K562 (cell line): ENCODE results near the gene ALKBH4. TPM values are rescaled to one million over a fixed set of nuclear protein-coding genes. Genes with fewer than 3 reads are reported as not detected.
A peak's percentile ranks its signal among the peaks of the same experiment; 100 is the strongest.
"Not testable (repeated sequence)": the region's sequence is repeated elsewhere in the genome, so short reads cannot be mapped to it uniquely, and the experiment has no call there.

Experiments
- ATAC-seq: fragments of 200-7000 bp; cut with Tn5 transposase; 3 replicates; pipeline ENCODE4 v1.9.1; 2020; ENCODE audit warnings: moderate library complexity
- BruUV-seq: library from RNA; stranded (reverse); fragments of 400-500 nt; replicated peaks from 2 replicates; lab custom pipeline; 2021; lab: Mats Ljungman, UMichigan
- CTCF ChIA-PET: fragments of 300-600 bp; formaldehyde crosslinking; extraction: SDS; loops from one replicate; lab custom pipeline; 2021; ENCODE audit warnings: low intra/inter-chr PET ratio; lab: Yijun Ruan, JAX
- POLR2A ChIA-PET: fragments of 300-600, 350-650 bp; sonication (Branson Sonifier 250); formaldehyde crosslinking; extraction: SDS; loops from one replicate; lab custom pipeline; 2021; ENCODE audit warnings: antibody characterized with exemption, inconsistent platforms; lab: Yijun Ruan, JAX
- DNase-seq, 4 experiments: peaks; one replicate each; pipeline versions ENCODE4 v3.0.0 to v3.0.0-alpha.2; 2011 to 2018; ENCODE audit warnings: low spot score in 3 of 4, mixed read lengths in 3 of 4; ENCODE audit errors: extremely low read depth in 1 of 4
- FAIRE-seq: peaks from 2 replicates; lab custom pipeline; 2011; peaks lifted over from hg19 to GRCh38; lab: Jason Lieb, UNC
- H2AFZ ChIP-seq: 2 replicates; pipeline ENCODE4 v1.6.0; 2011; ENCODE audit warnings: low read depth, low read length, control low read depth, inconsistent platforms
- H3K27ac ChIP-seq: fragments of 200-600 bp; 3 replicates; pipeline ENCODE4 v1.8.0; 2011; ENCODE audit warnings: low read depth, mild to moderate bottlenecking, control low read depth, inconsistent platforms, low read length, moderate library complexity, mixed read lengths; ENCODE audit errors: extremely low read depth
- H3K27me3 ChIP-seq, 2 experiments: fragments of 300-600 bp in 1 of 2; 2 replicates in 1 of 2; 3 replicates in 1 of 2; pipeline versions ENCODE4 v1.6.0 to v1.8.0; 2011; ENCODE audit warnings: inconsistent platforms in 2 of 2, low read length in 2 of 2, mild to moderate bottlenecking in 1 of 2, mixed read lengths in 1 of 2, moderate library complexity in 1 of 2; ENCODE audit not compliant: control insufficient read depth in 2 of 2, insufficient read depth in 2 of 2
- H3K36me3 ChIP-seq: fragments of 300-600 bp; 3 replicates; pipeline ENCODE4 v1.8.0; 2011; ENCODE audit warnings: mild to moderate bottlenecking, low read length, inconsistent platforms; ENCODE audit not compliant: control insufficient read depth, insufficient read depth
- H3K4me1 ChIP-seq, 2 experiments: fragments of 200-600 bp in 1 of 2; replicated peaks in 1 of 2; 2 replicates in 1 of 2; 3 replicates in 1 of 2; pipeline versions ENCODE4 v1.5.1 to v1.8.0; 2011; ENCODE audit warnings: inconsistent platforms in 2 of 2, low read length in 2 of 2, mild to moderate bottlenecking in 1 of 2, mixed read lengths in 1 of 2, moderate library complexity in 1 of 2; ENCODE audit not compliant: control insufficient read depth in 2 of 2, insufficient read depth in 2 of 2
- H3K4me2 ChIP-seq: 2 replicates; pipeline ENCODE4 v1.6.1; 2011; ENCODE audit warnings: low read length, control low read depth, inconsistent platforms, mixed read lengths; ENCODE audit not compliant: insufficient read depth
- H3K4me3 ChIP-seq: fragments of 200-600 bp; sonication (generic), shearing (Covaris generic); 2 replicates; pipeline ENCODE4 v1.5.1; 2016; ENCODE audit warnings: control low read depth, inconsistent platforms
- H3K79me2 ChIP-seq: fragments of 200-600 bp; 3 replicates; pipeline ENCODE4 v1.8.0; 2011; ENCODE audit warnings: low read length, inconsistent platforms; ENCODE audit not compliant: control insufficient read depth, insufficient read depth
- H3K9ac ChIP-seq, 2 experiments: 2 replicates each; pipeline versions ENCODE4 v1.6.0 to v1.6.1; 2011; ENCODE audit warnings: low read depth in 2 of 2, low read length in 2 of 2, control low read depth in 1 of 2, inconsistent platforms in 1 of 2, mild to moderate bottlenecking in 1 of 2, mixed read lengths in 1 of 2; ENCODE audit not compliant: insufficient read depth in 1 of 2
- H3K9me1 ChIP-seq: one replicate; pipeline ENCODE4 v1.6.0; 2011; ENCODE audit warnings: inconsistent platforms, mild to moderate bottlenecking, low read length, moderate library complexity; ENCODE audit not compliant: control insufficient read depth, insufficient read depth
- H3K9me3 ChIP-seq: replicated peaks from 2 replicates; pipeline ENCODE4 v1.5.1; 2011; ENCODE audit warnings: low read depth, low read length, inconsistent platforms; ENCODE audit not compliant: control insufficient read depth, insufficient read depth
- H4K20me1 ChIP-seq: replicated peaks from 2 replicates; pipeline ENCODE4 v1.6.1; 2011; ENCODE audit warnings: low read length, inconsistent platforms, mixed read lengths; ENCODE audit not compliant: control insufficient read depth, insufficient read depth
- EGR1 ChIP-seq: fragments of 450-650 bp; conservative IDR thresholded peaks from 2 replicates; pipeline ENCODE4 v1.6.1; 2017; ENCODE audit warnings: mild to moderate bottlenecking
- RBM22 ChIP-seq: fragments of 200-400 bp; formaldehyde crosslinking; IDR thresholded peaks from 2 replicates; pipeline ENCODE4 v1.6.1; 2018; ENCODE audit warnings: low read length, low read depth; ENCODE audit not compliant: poor library complexity, severe bottlenecking
- ZBTB7A ChIP-seq: IDR thresholded peaks from 2 replicates; pipeline ENCODE4 v1.6.1; 2011; ENCODE audit warnings: low read depth, mild to moderate bottlenecking, low read length, moderate library complexity, borderline replicate concordance; ENCODE audit not compliant: control insufficient read depth
- WGBS: fragments of 100-300 bp; shearing (Covaris generic); methylation state at CpG from one replicate; pipeline ENCODE4 v1.1.6; 2016; ENCODE audit warnings: low coverage, mixed read lengths; ENCODE audit not compliant: insufficient coverage; ENCODE audit errors: missing lambda C conversion rate; 5-methylcytosine and 5-hydroxymethylcytosine counted together
- in situ Hi-C: fragments of 300-500 bp; cut with MboI; formaldehyde crosslinking; loops from 4 replicates; pipeline ENCODE4 v1.15.0; 2018; ENCODE audit warnings: inconsistent platforms, mixed read lengths
- intact Hi-C: fragments of 100-400 bp; cut with micrococcal nuclease; formaldehyde crosslinking; loops from 2 replicates; pipeline ENCODE4 v1.14.2; 2022
- polyA plus RNA-seq, 8 experiments: library from polyadenylated mRNA; depleted of rRNA in 4 of 8; stranded (reverse) in 5 of 8; unstranded in 3 of 8; fragments of >200 nt; fragmentation: Nextera tagmentation in 2 of 8; fragmentation: Illumina TruSeq in 1 of 8; extraction: Ambion mirVana in 2 of 8; extraction: Trizol in 1 of 8; gene quantifications; 2 replicates each; pipeline versions ENCODE4 v1.2.1 to v1.2.3, GENCODE V29; 2011 to 2014; ENCODE audit warnings: inconsistent platforms in 1 of 8, missing spikeins in 1 of 8
- total RNA-seq, 7 experiments: library from RNA; depleted of rRNA in 6 of 7; stranded (reverse); fragments of >200 nt in 6 of 7; fragmentation: Illumina TruSeq in 2 of 7; extraction: Trizol in 2 of 7; gene quantifications; 2 replicates each; pipeline versions ENCODE4 v1.2.1 to v1.2.3, GENCODE V29; 2011 to 2021; ENCODE audit warnings: low replicate concordance in 1 of 7
- TF ChIP-seq, protein P1 (sequence below): fragments of 200-800 bp; sonication (Bioruptor generic); IDR thresholded peaks from 2 replicates; pipeline ENCODE4 v1.6.1; 2017; ENCODE audit warnings: missing genetic modification characterization, missing compliant biosample characterization

ALKBH4 gene
- total and polyA plus RNA-seq, 9 of the 15 experiments (the other 6 are each of a cell fraction or from before 2014, with no cell fraction given) = 4.6 to 21.4 (median 11.8) TPM

GRCh38 chr7:102512642-102513221 lies 48.1 kb upstream of the ALKBH4 start (continued):
- TF ChIP-seq, protein P1, sequence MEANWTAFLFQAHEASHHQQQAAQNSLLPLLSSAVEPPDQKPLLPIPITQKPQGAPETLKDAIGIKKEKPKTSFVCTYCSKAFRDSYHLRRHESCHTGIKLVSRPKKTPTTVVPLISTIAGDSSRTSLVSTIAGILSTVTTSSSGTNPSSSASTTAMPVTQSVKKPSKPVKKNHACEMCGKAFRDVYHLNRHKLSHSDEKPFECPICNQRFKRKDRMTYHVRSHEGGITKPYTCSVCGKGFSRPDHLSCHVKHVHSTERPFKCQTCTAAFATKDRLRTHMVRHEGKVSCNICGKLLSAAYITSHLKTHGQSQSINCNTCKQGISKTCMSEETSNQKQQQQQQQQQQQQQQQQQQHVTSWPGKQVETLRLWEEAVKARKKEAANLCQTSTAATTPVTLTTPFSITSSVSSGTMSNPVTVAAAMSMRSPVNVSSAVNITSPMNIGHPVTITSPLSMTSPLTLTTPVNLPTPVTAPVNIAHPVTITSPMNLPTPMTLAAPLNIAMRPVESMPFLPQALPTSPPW (CRISPR knock-in tag) = peak; percentile 77
- TF ChIP-seq ZBTB7A (peak; percentile 70; the same call in 1 of the 2 replicates), EGR1 (peak; percentile 70), RBM22 (peak; percentile 61)
- TF ChIP-seq, all 486 proteins: peak for 10; not testable (repeated sequence) for 476

GRCh38 chr7:102511860-102512522 lies 47.3 kb upstream of the ALKBH4 start:
- H3K9ac ChIP-seq, in situ Hi-C loops, H3K9me1 ChIP-seq, intact Hi-C loops, H3K36me3 ChIP-seq, H4K20me1 ChIP-seq, POLR2A ChIA-PET, DNase-seq, CTCF ChIA-PET, H3K79me2 ChIP-seq, H3K27ac ChIP-seq, H3K4me2 ChIP-seq, H2AFZ ChIP-seq, BruUV-seq, H3K9me3 ChIP-seq, H3K27me3 ChIP-seq: not testable (repeated sequence)
- peak; percentile 92 for FAIRE-seq
- ATAC-seq = peak; percentile 90
- no CpG with 5 or more reads among the region's 30 CpGs for WGBS
- Histone ChIP-seq H3K4me3 (peak overlapping the region; percentile 31; the same call in 1 of the 2 replicates), H3K4me1 (peaks cover 3 to 11% of the 10 kb centered on the region in 2 experiments; a peak in 4 of 5 replicates)

- H3K36me3 ChIP-seq, H3K4me2 ChIP-seq, H3K4me3 ChIP-seq, intact Hi-C loops, H3K9me3 ChIP-seq, H2AFZ ChIP-seq, H3K9ac ChIP-seq, POLR2A ChIA-PET, H3K9me1 ChIP-seq, BruUV-seq, FAIRE-seq, H3K79me2 ChIP-seq, ATAC-seq, DNase-seq, CTCF ChIA-PET, in situ Hi-C loops, H4K20me1 ChIP-seq, H3K27me3 ChIP-seq, H3K27ac ChIP-seq: not testable (repeated sequence)
- WGBS = 15% methylated on average over 4 of the region's 8 CpGs
- peaks cover 6 to 11% of the 10 kb centered on the region in 2 experiments; a peak in 4 of 5 replicates for H3K4me1 ChIP-seq
Observed at GRCh38 chr7:102510575-102510974, 45.9 kb upstream of the ALKBH4 start.
